GM21576 (cell line): ENCODE measurements around the gene RNH1.
"Not testable (repeated sequence)": the region's sequence is repeated elsewhere in the genome, so short reads cannot be mapped to it uniquely, and the experiment has no call there.

ENCODE experiments used
- ATAC-seq: cut with Tn5 transposase; IDR thresholded peaks from one replicate; pipeline ENCODE4 v1.9.1; 2021; ENCODE audit warnings: mild to moderate bottlenecking, moderate library complexity; ENCODE audit not compliant: unreplicated experiment

RNH1 gene

DNA sequence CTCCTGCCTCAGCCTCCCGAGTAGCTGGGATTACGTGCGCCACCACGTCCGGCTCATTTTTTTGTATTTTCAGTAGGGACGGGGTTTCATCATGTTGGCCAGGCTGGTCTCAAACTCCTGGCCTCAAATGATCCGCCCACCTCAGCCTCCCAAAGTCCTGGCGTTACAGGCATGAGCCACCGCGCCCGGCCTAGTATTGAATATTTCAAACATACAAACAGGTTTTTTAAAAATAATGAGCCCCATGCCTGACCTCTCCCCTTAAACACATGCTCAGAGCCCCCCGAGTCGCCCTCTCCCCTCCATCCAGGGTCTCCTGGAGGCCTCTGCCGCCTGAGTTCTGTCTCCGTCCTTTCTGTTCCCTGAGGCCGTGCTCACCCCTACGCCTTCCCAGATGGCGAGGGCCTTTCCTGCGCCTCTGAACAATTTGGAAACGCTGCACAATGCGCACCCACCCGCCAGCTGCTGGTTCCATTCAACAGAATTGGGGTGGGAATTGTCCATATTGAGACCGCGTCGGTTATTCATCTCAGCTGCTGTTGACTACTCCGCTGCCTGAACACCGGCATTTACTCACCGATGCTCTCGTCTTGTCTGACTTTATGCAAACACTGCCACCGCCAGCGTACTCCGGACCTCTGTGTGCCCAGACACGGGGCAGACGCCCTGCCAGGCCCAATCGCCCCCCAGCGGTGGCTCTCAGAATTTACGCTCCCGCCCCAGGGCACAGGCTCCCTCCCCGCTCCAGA lies 13.6 kb upstream of the RNH1 start:
- no peak for ATAC-seq

DNA sequence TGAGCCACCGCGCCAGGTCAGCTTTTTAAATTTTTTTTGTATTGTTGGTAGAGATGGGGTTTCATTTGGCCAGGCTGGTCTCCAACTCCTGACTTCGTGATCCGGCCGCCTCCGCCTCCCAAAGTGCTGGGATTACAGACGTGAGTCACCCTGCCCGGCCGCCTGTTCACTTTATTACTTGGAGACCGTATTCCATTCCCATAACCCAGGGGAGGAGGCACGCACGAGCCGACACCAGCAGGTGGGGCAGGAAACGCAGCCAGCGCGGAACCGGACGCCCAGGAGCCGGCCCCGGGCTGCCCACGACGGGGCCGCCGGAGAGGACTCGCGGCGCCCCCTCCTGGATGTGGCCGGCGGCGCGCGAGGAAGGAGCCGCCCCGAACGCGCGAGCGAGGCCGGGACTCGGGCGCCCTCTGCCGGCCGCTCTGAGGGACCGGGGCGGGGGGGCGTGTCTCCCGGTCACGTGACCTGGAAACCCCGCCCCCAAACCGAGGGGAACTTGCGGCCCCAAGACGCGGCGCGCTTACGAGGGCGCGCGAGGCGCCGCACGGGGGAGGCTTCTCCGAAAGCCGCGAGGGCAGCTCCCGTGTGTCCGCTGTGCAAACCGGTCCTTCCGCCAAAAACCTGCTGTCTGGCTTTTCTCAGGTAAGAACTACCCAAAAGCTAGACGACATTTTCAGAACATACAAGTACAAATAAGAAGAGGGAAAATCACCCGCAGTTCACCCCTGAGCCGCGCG lies 11.6 kb upstream of the RNH1 start:
- peak; percentile 80 for ATAC-seq

DNA sequence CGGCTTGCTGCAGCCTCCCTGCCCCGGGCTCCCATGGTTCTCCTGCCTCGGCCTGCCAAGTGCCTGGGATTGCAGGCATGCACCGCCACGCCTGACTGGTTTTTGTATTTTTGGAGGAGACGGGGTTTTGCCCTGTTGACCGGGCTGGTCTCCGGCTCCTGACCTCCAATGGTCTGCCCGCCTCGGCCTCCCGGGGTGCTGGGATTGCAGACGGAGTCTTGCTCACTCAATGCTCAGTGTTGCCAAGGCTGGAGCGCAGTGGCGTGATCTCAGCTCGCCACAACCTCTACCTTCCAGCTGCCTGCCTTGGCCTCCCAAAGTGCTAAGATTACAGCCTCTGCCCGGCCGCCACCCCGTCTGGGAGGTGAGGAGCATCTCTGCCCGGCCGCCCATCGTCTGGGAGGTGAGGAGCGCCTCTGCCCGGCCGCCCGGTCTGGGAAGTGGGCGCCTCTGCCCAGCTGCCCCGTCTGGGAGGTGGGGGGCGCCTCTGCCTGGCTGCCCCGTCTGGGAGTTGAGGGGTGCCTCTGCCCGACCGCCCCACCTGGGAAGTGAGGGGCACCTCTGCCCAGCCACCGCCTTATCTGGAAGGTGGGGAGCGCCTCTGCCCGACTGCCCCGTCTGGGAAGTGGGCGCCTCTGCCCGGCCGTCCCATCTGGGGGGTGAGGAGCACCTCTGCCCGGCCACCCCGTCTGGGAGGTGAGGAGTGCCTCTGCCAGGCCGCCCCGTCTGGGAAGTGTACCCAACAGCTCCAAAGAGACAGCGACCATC lies 10.1 kb upstream of the RNH1 start:
- not testable (repeated sequence) for ATAC-seq

DNA sequence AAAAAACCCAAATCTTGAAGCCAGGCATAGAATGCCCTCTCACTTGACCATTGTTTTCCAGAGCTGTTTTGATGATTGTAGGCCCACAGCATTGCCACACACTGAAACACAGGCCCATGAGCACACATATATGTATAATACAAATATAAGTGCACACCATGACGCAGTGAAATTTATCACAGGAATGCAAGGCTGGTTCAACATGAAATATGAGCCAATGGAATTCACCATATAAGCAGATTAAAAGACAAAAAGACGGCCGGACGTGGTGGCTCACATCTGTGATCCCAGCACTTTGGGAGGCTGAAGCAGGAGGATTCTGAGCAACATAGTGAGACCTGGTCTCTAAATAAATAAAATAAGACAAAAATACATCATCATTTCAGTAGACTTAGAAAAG lies 9.4 kb upstream of the RNH1 start:
- no peak for ATAC-seq

DNA sequence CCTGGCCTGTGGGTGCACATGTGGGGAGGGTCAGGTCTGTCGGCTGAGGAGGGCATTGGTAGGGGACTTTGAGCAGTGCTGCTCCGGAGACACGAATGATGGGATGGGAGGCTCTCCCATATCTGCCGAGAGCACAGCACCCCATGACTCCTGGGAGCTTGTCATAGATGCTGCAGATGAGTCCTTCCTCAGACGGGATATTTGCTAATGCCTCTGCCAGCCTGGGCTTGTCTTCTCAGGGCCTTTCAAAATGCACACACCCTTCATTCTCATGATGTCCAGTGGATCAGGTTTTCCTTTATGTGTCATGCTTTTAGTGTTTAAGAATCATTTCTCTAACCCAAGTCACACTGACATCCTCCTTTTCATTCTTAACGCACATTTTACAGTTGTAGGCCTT lies 8.1 kb upstream of the RNH1 start:
- no peak for ATAC-seq

- no peak for ATAC-seq
Observed at GRCh38 chr11:514606-515005, 7.6 kb upstream of the RNH1 start.

GRCh38 chr11:512761-513595 lies 5.9 kb upstream of the RNH1 start:
- no peak for ATAC-seq

DNA sequence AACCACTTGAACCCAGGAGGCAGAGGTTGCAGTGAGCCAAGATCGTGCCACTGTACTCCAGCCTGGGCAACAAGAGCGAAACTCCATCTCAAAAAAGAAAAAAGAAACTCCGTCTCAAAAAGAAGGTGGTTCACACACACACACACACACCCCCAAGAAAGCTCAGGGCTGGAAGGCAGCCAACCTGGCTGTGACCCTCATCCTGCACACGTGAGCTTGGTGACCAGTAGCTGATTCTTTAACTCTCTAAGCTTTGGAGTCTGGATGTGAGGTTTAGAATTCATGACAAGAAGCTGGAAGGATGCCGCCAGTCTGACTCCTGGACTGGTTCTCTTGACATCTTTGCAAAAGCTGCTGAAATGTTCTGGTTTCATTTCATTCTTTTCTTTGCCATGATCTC lies 1.9 kb upstream of the RNH1 start:
- no peak for ATAC-seq

DNA sequence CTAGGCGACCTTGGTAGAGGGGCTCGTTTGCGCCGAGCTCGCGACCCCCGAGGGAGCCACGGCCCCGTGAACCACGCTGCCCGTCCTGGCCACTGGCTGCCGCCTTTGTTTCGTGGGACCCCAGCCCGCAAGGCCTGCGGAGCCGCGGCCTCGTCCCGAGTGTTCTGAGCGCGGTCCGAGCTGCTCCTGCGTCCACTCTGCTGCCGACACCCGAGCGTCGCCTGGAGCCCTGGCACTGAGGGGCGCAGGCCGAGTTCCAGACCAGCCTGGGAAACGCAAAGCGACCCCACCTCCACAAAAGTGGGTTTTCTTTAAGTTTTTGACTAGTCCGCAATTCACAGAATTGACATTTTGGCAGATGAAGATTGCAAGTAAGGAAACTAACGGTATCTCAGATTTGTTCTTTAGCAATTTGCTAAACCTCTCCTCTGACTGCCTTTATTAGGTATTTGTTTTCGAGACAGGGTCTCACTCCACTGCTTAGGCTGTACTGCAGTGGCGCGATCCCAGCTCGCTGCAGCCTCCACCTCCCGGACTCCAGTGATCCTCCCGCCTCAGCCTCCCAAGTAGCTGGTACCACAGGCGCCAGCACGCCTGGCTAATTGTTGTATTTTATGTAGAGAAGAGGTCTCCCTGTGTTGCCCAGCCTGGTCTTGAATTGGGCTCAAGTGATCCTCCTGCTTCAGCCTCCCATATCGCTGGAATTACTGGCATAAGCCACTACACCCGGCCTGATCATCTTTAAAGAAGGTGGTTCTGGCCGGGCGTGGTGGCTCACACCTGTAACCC lies 879 bp upstream of the RNH1 start:
- no peak for ATAC-seq

GRCh38 chr11:506238-506994 lies 626 bp downstream of the RNH1 start:
- peak; percentile 47 for ATAC-seq

DNA sequence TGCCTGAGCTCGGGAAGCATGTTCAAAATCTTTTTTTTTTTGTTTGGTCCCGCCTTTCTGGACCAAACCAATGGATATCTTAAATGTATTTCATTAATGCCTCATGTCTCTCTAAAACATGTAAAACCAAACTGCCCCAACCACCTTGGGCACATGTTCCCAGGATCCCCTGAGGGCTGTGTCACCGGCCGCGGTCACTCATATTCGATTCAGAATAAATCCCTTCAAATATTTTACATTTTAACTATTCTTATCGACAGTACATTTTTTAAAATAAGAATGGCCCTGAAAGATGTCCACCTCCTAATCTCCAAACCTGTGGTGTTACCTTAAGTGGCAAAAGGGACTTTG lies 2.1 kb downstream of the RNH1 start:
- no peak for ATAC-seq

DNA sequence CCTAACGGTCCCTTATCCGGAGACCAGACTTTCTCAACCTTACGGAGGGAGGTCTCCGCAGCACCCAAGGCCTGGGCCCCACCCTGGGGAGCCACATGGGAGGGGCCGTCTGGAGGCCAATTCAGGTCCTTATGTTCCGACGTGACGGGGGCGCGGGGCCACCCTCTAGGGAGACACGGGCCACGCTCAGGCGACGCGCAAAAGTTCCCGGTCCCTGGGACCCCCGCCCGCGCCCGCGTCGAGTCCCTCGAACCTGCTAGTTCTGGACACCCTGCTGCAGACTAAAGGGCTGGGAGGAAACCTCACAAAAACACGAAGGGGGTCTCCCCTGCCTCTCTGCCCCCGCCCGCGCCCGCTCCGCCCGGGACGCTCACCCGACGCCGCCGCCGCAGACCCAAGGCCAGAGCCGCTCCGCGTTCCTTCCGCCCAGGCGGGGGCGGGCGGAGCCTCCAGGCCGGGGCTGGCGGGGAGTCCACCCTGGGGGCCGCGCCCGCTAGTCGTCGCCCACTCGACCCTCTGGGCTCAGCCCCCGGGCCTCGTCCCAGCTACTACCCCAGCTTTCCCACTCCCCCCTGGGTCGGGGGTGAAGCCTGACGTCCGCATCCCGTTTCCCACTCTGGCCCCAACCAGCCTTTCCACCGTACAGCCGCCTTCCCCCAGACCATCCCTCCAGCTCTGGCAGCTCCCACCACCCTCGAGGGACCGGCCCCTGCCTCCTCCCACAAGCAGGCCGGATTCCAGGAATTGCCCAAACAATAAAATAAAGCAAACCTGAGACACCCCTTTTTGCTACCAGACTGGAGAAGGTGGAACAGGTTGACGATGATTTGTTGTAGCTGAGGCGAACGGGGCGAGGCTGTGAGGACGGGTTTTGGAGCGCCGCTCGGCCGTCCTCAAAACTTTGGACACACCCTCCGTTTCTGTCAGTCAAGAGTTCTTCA lies 2.7 kb downstream of the RNH1 start:
- no peak for ATAC-seq

- no peak for ATAC-seq
Observed at GRCh38 chr11:503179-503981, 3.7 kb downstream of the RNH1 start.

- no peak for ATAC-seq
Observed at GRCh38 chr11:502288-503178, 4.5 kb downstream of the RNH1 start.

GRCh38 chr11:501683-502287 lies 5.3 kb downstream of the RNH1 start:
- no peak for ATAC-seq

DNA sequence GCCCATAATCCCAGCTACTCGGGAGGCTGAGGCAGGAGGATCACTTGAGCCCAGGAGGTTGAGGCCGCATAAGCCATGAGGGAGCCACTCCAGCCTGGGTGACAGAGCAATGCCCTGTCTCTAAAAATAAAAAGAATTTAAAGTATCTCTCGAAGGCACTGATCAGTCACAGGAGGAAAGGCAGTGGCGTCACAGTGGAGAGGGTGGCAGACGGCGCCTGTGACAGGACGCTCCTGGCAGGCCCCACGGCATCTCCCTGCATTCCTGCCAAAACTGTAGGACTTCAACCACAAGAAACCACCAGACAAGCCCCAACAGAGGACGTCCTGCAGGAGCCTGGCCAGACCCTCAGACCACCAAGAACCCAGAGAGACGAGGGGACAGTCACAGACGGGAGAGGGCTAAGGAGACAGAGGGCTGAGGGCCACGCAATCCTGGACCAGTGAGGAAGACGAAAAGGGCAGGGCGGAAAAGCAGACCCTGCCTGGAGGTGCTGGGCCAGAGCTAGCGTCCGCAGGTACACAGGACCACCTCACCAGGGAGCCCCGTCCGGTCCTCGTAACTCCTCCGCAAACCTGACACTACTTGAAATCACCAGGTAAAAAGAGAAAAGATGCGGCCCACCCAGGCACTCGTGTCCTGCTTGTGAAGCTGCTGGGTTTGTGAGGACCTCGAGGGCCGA lies 5.9 kb downstream of the RNH1 start:
- ATAC-seq, result no peak
